Mesothelial cell of epicardium (in vitro differentiated cells): Measurements from ENCODE around the gene CENPM. TPM values are rescaled to one million over a fixed set of nuclear protein-coding genes. Genes with fewer than 3 reads are reported as not detected.

Experiments
- DNase-seq, 2 experiments: peaks; one replicate each; pipeline ENCODE4 v3.0.0; 2021; ENCODE audit warnings: low spot score in 2 of 2; ENCODE audit not compliant: unreplicated experiment in 2 of 2
- H3K27ac Mint-ChIP-seq: 2 replicates; pipeline ENCODE4 v1.8.0; 2021; ENCODE audit warnings: mixed read lengths
- H3K27me3 Mint-ChIP-seq: 2 replicates; pipeline ENCODE4 v1.8.0; 2021; ENCODE audit warnings: low read depth, mixed read lengths
- H3K36me3 Mint-ChIP-seq: 2 replicates; pipeline ENCODE4 v1.8.0; 2021; ENCODE audit warnings: mixed read lengths
- H3K4me1 Mint-ChIP-seq: 2 replicates; pipeline ENCODE4 v1.8.0; 2021; ENCODE audit warnings: mixed read lengths
- H3K4me3 Mint-ChIP-seq: 2 replicates; pipeline ENCODE4 v1.8.0; 2021; ENCODE audit warnings: mild to moderate bottlenecking, moderate library complexity, mixed read lengths
- H3K9me3 Mint-ChIP-seq: 2 replicates; pipeline ENCODE4 v1.8.0; 2021; ENCODE audit warnings: mixed read lengths
- total RNA-seq: library from RNA; stranded (reverse); gene quantifications from 3 replicates; pipeline ENCODE4 v1.2.1, GENCODE V29; 2021
- TF ChIP-seq, protein P1 (sequence below): fragments of 200-600 bp; sonication (generic); IDR thresholded peaks from one replicate; pipeline ENCODE4 v1.5.0; 2021; ENCODE audit warnings: antibody characterized with exemption; ENCODE audit not compliant: unreplicated experiment

The CENPM gene
- total RNA-seq, 1 donor from 2014 or later = 13.3 TPM

DNA sequence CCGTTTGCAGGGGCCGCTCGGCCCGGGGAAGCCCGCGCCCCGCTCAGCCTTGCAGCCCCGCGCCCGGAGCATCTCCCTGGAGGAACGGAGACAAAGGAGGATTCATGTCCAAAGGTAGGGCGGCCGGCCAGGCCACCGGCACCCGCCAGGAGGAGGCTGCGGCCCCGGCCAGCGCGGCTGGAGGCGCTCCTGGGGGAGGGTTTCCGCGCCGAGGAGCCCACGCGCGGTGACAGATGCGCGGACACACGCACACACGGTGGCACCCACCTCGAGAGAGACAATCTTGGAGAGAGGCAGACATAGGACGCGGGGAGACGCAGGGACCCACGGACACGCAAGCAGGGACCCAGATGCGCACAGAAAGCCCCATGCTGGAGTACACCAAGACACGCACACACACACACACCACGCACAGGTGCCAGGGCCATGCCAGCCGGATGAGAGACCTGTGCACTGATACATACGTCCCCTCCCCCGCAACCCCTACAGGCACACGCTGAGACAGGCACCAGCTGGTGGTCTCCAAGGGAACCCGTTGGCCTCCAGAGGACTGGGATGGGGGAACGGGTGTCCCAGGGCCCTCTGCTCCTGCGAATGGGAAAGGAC is 30.1 kb upstream of the CENPM start:
- TF ChIP-seq, protein P1, sequence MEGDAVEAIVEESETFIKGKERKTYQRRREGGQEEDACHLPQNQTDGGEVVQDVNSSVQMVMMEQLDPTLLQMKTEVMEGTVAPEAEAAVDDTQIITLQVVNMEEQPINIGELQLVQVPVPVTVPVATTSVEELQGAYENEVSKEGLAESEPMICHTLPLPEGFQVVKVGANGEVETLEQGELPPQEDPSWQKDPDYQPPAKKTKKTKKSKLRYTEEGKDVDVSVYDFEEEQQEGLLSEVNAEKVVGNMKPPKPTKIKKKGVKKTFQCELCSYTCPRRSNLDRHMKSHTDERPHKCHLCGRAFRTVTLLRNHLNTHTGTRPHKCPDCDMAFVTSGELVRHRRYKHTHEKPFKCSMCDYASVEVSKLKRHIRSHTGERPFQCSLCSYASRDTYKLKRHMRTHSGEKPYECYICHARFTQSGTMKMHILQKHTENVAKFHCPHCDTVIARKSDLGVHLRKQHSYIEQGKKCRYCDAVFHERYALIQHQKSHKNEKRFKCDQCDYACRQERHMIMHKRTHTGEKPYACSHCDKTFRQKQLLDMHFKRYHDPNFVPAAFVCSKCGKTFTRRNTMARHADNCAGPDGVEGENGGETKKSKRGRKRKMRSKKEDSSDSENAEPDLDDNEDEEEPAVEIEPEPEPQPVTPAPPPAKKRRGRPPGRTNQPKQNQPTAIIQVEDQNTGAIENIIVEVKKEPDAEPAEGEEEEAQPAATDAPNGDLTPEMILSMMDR = no peak

DNA sequence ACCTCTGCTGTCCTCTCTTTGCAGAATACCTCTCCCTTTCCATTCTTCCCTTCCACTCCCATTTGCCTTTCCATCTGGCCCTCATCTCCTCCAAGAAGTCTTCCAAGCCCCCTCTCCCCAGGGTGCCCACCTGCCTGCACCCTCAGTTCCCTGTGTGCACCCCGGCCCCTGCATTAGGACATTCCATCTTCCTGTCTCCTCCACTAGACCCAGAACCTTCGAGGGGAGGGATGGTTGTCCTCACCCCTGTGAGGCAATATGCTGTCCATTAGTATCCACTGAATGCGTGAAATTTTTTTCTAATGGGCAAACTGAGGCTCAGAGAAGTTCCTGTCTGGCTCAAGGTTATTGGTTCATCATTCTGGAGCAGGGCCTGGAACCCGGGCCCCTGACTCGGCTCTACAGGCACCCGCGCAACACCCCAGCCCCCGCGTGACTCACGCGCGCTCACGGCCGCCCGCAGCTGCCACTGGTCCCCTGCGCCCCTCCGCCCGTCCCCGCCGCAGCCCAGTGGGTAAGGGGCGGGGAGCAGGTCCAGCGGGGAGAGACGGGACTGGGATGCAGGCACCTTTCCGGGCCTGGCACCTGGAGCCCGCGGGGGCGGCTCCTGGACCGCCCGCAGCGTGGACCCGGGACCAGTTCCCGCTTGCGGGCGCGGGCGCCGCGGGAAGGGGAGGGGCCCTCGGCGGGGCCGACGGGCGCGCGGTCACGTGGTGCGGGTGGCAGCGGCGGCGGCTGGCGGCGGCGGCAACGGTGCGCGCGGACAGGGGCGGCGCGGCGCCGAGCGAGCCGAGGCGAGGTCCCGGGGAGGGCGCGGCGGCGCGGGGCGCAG is 29.3 kb upstream of the CENPM start:
- Mint-ChIP-seq H3K9me3 (no peaks in the 10 kb centered on the region), H3K27ac (no peak overlapping the region), H3K27me3 (peaks cover 66% of the 10 kb centered on the region), H3K36me3 (no peaks in the 10 kb centered on the region), H3K4me1 (peaks cover 9% of the 10 kb centered on the region), H3K4me3 (peak overlapping the region; percentile 60)
- TF ChIP-seq, protein P1 = no peak
- peak; percentile 45 to 57 for DNase-seq

More for the DNA sequence above, 30.1 kb upstream of the CENPM start:
- no peaks in the 10 kb centered on the region for H3K36me3 Mint-ChIP-seq
- H3K27ac Mint-ChIP-seq = no peak overlapping the region
- H3K4me3 Mint-ChIP-seq = peak overlapping the region; percentile 59
- peaks cover 64% of the 10 kb centered on the region for H3K27me3 Mint-ChIP-seq
- peaks cover 9% of the 10 kb centered on the region for H3K4me1 Mint-ChIP-seq
- DNase-seq = no peak
- no peaks in the 10 kb centered on the region for H3K9me3 Mint-ChIP-seq

DNA sequence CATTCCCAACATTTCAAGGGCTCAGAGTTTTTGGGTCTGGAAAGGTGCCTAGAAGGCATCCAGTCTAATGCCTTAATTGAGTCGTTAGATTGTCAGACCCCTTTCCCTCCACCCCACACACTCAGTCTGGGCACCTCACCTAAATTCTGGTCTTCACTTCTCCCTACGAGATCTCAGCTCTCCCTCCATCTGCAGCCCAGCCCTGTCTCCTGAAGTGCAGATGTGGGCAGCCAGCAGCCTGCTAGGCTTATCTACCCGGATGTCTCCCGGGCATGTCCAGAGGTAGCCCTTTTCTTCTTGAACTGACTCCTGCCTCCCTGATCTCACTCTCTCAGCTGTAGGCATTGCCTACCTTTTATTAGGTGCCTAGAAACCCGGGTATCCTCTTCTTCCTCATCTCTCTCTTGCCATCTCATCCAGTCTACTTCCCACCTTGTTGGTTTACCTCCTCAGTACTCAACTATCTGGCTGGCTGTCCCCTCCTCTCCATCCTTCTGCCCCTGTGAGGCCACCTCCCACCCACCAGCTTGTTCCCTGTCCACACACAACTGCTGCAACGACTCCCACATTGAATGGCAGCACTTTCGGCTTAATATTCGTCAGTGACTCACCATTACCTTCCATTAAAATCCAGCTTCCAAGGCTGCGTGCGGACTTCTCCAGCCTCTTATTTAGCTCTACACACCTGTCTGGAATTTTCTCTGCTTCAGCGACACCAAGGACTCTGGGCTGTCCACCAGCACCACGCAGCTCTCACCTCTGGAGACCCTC is 28.5 kb upstream of the CENPM start:
- Mint-ChIP-seq H3K36me3 (no peaks in the 10 kb centered on the region), H3K27me3 (peaks cover 71% of the 10 kb centered on the region), H3K4me1 (peaks cover 9% of the 10 kb centered on the region), H3K27ac (no peak overlapping the region), H3K9me3 (no peaks in the 10 kb centered on the region), H3K4me3 (peak overlapping the region; percentile 60)
- DNase-seq = no peak
- TF ChIP-seq, protein P1 = no peak

DNA sequence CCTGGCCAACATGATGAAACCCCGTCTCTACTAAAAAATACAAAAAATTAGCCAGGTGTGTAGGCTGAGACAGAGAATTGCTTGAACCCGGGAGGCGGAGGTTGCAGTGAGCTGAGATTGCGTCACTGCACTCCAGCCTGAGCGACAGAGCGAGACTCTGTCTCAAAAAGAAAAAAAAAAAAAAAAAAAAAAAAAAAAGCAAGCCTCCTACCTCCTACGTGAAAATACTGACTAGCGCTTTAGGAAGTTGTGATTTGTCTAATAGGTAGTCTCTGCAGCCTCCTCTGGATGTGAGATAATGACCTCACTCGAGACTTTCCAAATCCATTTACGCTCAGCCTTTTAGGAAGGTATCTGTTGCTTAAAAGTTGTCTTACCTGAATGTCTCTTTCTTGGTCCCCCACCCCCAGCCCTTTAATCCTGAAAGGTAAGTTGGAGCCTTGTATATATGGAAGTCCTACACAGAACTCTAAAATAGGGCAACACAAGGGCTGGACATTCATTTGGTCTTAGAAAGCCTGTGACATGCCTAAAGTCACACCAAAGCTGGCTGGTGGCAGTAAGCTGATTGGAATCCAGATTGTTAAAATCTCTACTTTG is 27.8 kb upstream of the CENPM start:
- TF ChIP-seq, protein P1 = no peak
- Mint-ChIP-seq H3K27me3 (peaks cover 73% of the 10 kb centered on the region), H3K4me3 (peak overlapping the region; percentile 60), H3K36me3 (no peaks in the 10 kb centered on the region), H3K27ac (no peak overlapping the region), H3K4me1 (peaks cover 9% of the 10 kb centered on the region), H3K9me3 (no peaks in the 10 kb centered on the region)
- no peak for DNase-seq

DNA sequence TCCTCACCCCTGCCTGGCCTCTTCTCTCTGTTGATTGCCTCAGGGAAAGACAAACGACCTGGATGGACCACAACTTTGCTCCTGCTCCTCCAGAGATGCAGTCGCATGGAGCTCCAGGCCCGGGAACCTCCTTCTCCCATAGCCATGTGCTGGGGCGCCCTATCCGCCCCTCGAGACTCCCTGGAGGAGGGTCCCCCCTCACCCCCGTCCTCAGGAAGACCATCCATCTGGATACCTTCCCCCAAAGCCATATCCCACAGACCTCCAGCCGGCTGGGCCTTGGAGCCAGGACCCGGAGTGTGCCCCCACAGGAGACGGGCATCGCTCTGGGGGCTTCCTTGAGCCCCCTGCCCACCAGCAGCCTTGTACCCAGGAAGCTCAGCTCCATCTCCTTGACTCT is 24.5 kb upstream of the CENPM start:
- Mint-ChIP-seq H3K27ac (no peak overlapping the region), H3K9me3 (no peaks in the 10 kb centered on the region), H3K4me3 (no peak overlapping the region), H3K4me1 (peaks cover 5% of the 10 kb centered on the region), H3K36me3 (no peaks in the 10 kb centered on the region), H3K27me3 (peaks cover 44% of the 10 kb centered on the region)
- no peak for DNase-seq
- TF ChIP-seq, protein P1 = no peak
